ENCODE data around the gene CLUH.
"Not testable (repeated sequence)": the region's sequence is repeated elsewhere in the genome, so short reads cannot be mapped to it uniquely, and the experiment has no call there.

CLUH gene

DNA sequence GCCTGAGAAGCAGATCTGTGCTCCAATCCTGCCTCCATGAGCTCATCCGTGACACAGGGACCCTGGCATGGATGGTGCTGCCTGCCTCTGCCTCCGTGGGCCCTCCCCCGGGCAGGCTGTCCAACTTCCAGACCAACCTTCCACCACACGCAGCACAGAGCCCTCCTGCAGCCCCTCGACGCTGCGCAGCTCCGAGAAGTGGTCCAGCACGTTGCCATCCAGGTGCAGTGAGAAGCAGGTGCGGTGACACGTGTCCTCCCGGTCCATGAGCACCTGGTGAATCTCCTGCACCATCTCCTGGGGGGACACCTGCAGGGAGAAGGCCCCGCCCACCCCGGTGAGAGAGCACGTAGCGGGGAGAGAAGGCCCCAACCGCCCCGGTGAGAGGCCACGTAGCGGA, 8.4 kb downstream of the CLUH start:
- DNase-seq (ENCODE audit: low read depth): no peak

DNA sequence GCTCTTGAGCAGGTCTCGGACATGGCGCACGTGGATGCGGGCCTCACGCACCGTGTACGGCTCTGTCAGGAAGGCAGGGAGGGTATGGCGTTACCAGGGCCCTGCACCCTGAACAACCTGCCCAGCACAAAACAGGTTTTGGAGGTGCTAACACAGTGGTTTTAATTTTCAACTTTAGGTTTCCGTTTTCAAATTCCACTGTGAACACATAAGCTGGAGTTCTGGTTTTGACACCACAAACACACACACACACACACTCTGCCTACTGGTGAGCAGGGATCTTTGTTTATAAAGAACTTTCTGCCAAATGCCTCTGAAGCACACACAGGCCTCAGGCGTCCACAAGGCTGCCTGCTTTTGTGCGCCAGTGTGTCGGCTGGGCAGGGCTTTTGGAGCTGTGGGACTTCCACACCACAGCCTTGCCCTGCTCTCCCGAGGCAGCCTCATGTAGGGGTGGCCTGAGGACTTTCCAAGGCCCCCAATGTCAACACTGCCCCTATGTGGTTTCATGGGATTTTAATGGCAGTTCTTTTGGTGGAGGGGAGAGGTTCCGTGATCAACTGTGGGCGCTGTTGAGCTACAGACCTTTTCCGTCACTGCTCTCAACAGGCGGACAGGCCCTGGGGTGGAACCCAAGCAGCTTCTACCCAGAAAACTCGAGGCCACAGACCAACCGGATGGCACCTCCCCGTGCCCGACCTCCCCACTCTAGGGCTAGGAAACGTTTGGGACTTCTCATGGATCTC, 9.4 kb downstream of the CLUH start:
- H3K4me3 ChIP-seq (ENCODE audit: control insufficient read depth, low read depth, low read length): no peak overlapping the region
- TF ChIP-seq, protein P1, sequence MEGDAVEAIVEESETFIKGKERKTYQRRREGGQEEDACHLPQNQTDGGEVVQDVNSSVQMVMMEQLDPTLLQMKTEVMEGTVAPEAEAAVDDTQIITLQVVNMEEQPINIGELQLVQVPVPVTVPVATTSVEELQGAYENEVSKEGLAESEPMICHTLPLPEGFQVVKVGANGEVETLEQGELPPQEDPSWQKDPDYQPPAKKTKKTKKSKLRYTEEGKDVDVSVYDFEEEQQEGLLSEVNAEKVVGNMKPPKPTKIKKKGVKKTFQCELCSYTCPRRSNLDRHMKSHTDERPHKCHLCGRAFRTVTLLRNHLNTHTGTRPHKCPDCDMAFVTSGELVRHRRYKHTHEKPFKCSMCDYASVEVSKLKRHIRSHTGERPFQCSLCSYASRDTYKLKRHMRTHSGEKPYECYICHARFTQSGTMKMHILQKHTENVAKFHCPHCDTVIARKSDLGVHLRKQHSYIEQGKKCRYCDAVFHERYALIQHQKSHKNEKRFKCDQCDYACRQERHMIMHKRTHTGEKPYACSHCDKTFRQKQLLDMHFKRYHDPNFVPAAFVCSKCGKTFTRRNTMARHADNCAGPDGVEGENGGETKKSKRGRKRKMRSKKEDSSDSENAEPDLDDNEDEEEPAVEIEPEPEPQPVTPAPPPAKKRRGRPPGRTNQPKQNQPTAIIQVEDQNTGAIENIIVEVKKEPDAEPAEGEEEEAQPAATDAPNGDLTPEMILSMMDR (IDR thresholded peaks at IDR 0.05; ENCODE audit: control insufficient read depth, insufficient read depth, low read depth, low read length, missing control alignments): no peak
- DNase-seq (ENCODE audit: low read depth): no peak

More for the DNA sequence above, 8.4 kb downstream of the CLUH start:
- TF ChIP-seq, protein P1 (IDR thresholded peaks at IDR 0.05; ENCODE audit: control insufficient read depth, insufficient read depth, low read depth, low read length, missing control alignments): no peak
- no peak overlapping the region for H3K4me3 ChIP-seq (ENCODE audit: control insufficient read depth, low read depth, low read length)

DNA sequence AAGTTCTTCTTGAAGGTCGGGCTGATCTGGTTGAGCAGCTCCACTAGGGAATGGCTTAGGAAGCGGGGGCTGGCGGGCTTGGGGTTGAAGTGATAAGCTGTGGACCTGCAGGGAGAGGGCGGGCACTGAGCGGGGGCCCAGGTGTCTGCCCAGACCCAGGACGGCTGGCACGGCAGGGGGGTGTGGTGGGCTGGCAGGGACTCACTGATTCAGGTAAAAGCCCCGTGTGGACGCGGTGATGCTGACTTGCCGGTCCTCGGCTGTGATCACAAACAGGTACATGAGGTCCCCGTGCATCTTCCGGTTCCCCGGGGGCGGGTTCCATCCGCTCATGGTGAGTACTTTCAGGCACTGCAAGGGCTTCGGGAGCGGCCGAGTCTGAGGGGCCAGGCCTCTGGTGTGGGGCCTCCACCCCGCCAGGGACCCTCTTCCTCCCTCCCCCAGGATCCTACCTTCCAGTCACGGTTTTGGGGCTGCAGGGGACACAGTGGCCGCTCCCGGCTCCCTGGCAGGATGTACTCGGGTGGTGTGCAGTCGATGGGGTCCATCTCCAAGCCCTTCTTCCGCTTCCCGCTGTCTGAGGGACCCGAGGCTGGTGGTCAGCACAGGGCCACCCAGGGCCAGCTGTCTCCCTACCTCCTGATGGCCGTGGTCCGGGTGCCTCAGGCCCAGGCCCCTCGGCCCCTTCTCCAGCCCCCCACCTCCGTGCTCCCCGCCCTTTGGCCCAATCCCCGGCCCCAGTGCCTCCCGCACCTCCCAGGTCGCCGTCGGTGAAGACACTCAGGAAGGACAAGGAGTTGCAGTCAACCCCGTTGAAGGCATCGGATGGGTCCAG, 10.2 kb downstream of the CLUH start:
- no peak overlapping the region for H3K4me3 ChIP-seq (ENCODE audit: control insufficient read depth, low read depth, low read length)
- no peak for DNase-seq (ENCODE audit: low read depth)
- TF ChIP-seq, protein P1 (IDR thresholded peaks at IDR 0.05; ENCODE audit: control insufficient read depth, insufficient read depth, low read depth, low read length, missing control alignments): no peak

DNA sequence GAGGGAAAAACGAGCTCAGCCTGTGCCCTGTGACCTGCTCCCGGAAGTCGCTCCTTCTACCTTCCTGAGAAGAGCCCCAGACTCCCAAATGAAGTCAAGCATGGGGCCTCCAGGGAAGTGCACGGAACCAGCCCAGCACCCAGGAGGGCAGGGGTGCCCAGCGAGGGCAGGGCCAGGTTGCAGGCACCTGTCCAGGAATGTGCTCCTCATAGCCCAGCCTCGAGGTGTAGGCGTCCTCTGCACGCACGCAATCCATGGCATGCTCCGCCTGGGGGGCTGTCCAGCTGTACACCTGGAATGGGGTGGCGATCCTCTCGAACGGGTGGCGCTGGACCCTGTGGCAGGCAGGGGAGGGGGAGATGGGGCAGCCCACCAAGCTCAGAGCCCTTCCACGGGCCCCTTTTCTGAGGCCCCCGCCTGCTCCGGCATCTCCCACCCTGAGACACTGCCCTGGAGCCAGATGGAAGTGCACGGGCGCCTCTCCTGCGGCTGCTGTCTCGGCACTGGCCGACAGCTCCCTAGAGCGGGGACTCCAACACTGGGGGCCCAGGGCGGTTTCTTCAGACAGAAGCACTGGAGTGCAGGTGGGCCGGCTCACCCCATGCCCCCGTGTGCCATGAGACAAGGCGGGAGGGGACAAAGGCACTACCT, 10.9 kb downstream of the CLUH start:
- no peak for DNase-seq (ENCODE audit: low read depth)
- no peak overlapping the region for H3K4me3 ChIP-seq (ENCODE audit: control insufficient read depth, low read depth, low read length)
- TF ChIP-seq, protein P1 (IDR thresholded peaks at IDR 0.05; ENCODE audit: control insufficient read depth, insufficient read depth, low read depth, low read length, missing control alignments): no peak

DNA sequence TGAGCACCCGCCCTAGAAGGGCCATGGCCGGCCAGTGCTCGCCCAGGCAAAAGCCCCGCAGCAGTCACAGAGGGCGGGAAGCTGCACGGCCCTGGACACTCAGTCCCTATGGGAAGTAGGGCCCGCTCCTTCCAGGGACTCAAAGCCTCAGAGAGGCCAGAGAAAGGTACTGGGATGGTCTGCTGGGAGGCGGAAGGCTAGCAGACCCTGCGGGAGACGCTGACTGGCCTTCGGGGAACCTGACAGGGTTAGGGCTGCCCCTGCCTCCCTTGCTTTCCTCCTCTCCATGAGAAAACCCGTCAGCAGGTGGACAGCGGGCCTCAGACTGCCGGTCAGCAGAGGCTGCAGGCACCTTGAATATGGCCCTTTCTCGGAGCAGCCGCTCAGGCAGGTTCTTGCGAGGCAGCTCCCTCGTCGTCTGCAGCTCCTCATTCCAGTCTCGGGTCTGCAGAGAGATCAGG, 11.5 kb downstream of the CLUH start:
- TF ChIP-seq, protein P1 (IDR thresholded peaks at IDR 0.05; ENCODE audit: control insufficient read depth, insufficient read depth, low read depth, low read length, missing control alignments): no peak
- DNase-seq (ENCODE audit: low read depth): no peak
- H3K4me3 ChIP-seq (ENCODE audit: control insufficient read depth, low read depth, low read length): no peak overlapping the region

DNA sequence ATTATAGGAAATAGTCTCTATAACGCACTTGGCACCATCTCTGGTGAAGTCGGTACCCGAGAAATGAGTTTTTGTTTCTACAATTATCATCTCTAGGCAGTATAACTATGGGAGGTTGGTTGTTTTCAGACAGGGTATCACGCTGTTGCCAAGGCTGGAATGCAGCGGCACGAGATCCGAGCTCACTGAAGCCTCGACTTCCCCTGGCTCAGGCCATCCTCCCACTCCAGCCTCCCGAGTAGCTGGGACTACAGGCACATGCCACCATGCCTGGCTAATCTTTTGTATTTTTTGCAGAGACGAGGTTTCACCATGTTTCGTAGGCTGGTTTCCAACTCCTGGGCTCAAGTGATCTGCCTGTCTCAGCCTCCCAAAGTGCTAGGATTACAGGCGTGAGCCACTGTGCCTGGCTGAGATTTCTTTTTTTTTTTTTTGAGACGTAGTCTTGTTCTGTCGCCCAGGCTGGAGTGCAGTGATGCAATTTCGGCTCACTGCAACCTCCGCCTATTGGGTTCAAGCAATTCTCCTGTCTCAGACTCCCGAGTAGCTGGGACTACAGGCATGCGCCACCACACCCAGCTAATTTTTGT, 12.3 kb downstream of the CLUH start:
- not testable (repeated sequence) for H3K4me3 ChIP-seq (ENCODE audit: control insufficient read depth, low read depth, low read length); DNase-seq (ENCODE audit: low read depth)
